ENCODE results near the gene BRD3OS. TPM values are rescaled to one million over a fixed set of nuclear protein-coding genes. Genes with fewer than 3 reads are reported as not detected.

BRD3OS gene
- polyA plus RNA-seq, result 8.4 TPM
- long read RNA-seq, donor 1, full-length matches to known transcripts, result 27 of 27 reads
- long read RNA-seq, donor 1, partial matches to known transcripts, result 0 of 27 reads
- long read RNA-seq, donor 1, other reads (novel, unspliced or antisense), result 0 of 27 reads
- long read RNA-seq, donor 2, full-length matches to known transcripts, result 74 of 95 reads
- long read RNA-seq, donor 2, partial matches to known transcripts, result 21 of 95 reads
- long read RNA-seq, donor 2, other reads (novel, unspliced or antisense), result 0 of 95 reads
- long read RNA-seq, donor 3, result 0 reads
- long read RNA-seq, donor 4, transcript BRD3OS-204 (1 exons, 1,689 nt), result major isoform, 11 of 11 reads
- long read RNA-seq, donor 4, partial matches to known transcripts, result 0 of 11 reads
- long read RNA-seq, donor 4, other reads (novel, unspliced or antisense), result 0 of 11 reads
- long read RNA-seq, donor 5, full-length matches to known transcripts, result 49 of 54 reads
- long read RNA-seq, donor 5, partial matches to known transcripts, result 5 of 54 reads
- long read RNA-seq, donor 5, other reads (novel, unspliced or antisense), result 0 of 54 reads
- long read RNA-seq, donor 6, full-length matches to known transcripts, result 114 of 144 reads
- long read RNA-seq, donor 6, partial matches to known transcripts, result 30 of 144 reads
- long read RNA-seq, donor 6, other reads (novel, unspliced or antisense), result 0 of 144 reads
- long read RNA-seq, donor 7, full-length matches to known transcripts, result 41 of 46 reads
- long read RNA-seq, donor 7, partial matches to known transcripts, result 5 of 46 reads
- long read RNA-seq, donor 7, other reads (novel, unspliced or antisense), result 0 of 46 reads
- long read RNA-seq, donor 8, full-length matches to known transcripts, result 63 of 86 reads
- long read RNA-seq, donor 8, partial matches to known transcripts, result 23 of 86 reads
- long read RNA-seq, donor 8, other reads (novel, unspliced or antisense), result 0 of 86 reads
- long read RNA-seq, donor 9, transcript BRD3OS-204 (1 exons, 1,689 nt), result major isoform, 34 of 34 reads
- long read RNA-seq, donor 9, partial matches to known transcripts, result 0 of 34 reads
- long read RNA-seq, donor 9, other reads (novel, unspliced or antisense), result 0 of 34 reads
- long read RNA-seq, donor 10, full-length matches to known transcripts, result 70 of 70 reads
- long read RNA-seq, donor 10, partial matches to known transcripts, result 0 of 70 reads
- long read RNA-seq, donor 10, other reads (novel, unspliced or antisense), result 0 of 70 reads
- long read RNA-seq, donor 11, full-length matches to known transcripts, result 49 of 59 reads
- long read RNA-seq, donor 11, partial matches to known transcripts, result 10 of 59 reads
- long read RNA-seq, donor 11, other reads (novel, unspliced or antisense), result 0 of 59 reads

GRCh38 chr9:134024828-134025605, at the start of gene BRD3OS:
BRD3OS (plus strand) TSS chr9:134025481; CDS start chr9:134026748, 1,267 bp downstream.
- Histone ChIP-seq H3K27me3 (ENCODE audit: control insufficient read depth, insufficient read depth, low read length) (no peaks in the 10 kb centered on the region), H3K4me3 (ENCODE audit: low read length) (peak within 1 kb of the TSS; percentile 74), H3K27ac (ENCODE audit: low read length) (no peak within 1 kb of the TSS), H3K4me1 (ENCODE audit: control insufficient read depth, insufficient read depth, low read length) (no peaks in the 10 kb centered on the region), H3K9me3 (ENCODE audit: control insufficient read depth, low read depth, low read length) (peaks cover 5% of the 10 kb centered on the region), H3K36me3 (ENCODE audit: control insufficient read depth, insufficient read depth, low read length) (peaks cover 19% of the 10 kb centered on the region)
- peak; percentile 98 to 99 for DNase-seq
- WGBS (ENCODE audit: insufficient coverage, low lambda C conversion rate), result 6% methylated on average over 5 of the region's 43 CpGs

DNA sequence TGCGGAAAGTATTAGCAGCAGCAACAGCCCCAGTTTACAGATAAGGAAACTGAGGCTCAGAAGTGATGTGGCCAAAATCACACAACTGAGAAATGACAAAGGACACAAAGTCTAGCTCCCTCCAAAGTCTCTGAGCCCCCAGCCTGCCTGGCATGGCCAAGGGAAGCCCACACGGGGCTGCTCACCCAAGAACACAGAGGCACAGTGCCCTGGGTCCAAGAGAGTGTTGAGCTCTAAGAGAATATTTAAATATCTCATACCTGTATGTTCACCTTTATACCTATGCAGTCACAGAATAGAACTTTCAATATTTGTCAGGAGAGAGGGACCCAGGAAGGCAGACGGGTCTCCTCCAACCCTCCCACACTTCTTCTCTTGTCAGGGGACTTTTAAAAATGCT, 49.8 kb upstream of the BRD3OS start:
- Histone ChIP-seq H3K27ac (ENCODE audit: low read length) (no peak overlapping the region), H3K4me3 (ENCODE audit: low read length) (no peak overlapping the region), H3K4me1 (ENCODE audit: control insufficient read depth, insufficient read depth, low read length) (peaks cover 76% of the 10 kb centered on the region), H3K9me3 (ENCODE audit: control insufficient read depth, low read depth, low read length) (no peaks in the 10 kb centered on the region), H3K27me3 (ENCODE audit: control insufficient read depth, insufficient read depth, low read length) (no peaks in the 10 kb centered on the region), H3K36me3 (ENCODE audit: control insufficient read depth, insufficient read depth, low read length) (peaks cover 3% of the 10 kb centered on the region)
- no peak for DNase-seq
- no CpG with 5 or more reads among the region's 3 CpGs for WGBS (ENCODE audit: insufficient coverage, low lambda C conversion rate)

GRCh38 chr9:133976191-133976861, 49.0 kb upstream of the BRD3OS start:
- peaks cover 75% of the 10 kb centered on the region for H3K4me1 ChIP-seq (ENCODE audit: control insufficient read depth, insufficient read depth, low read length)
- no peaks in the 10 kb centered on the region for H3K27me3 ChIP-seq (ENCODE audit: control insufficient read depth, insufficient read depth, low read length)
- H3K36me3 ChIP-seq (ENCODE audit: control insufficient read depth, insufficient read depth, low read length), result peaks cover 3% of the 10 kb centered on the region
- H3K27ac ChIP-seq (ENCODE audit: low read length), result no peak overlapping the region
- 100% methylated on average over 1 of the region's 17 CpGs for WGBS (ENCODE audit: insufficient coverage, low lambda C conversion rate)
- H3K9me3 ChIP-seq (ENCODE audit: control insufficient read depth, low read depth, low read length), result no peaks in the 10 kb centered on the region
- no peak overlapping the region for H3K4me3 ChIP-seq (ENCODE audit: low read length)
- DNase-seq, result no peak

DNA sequence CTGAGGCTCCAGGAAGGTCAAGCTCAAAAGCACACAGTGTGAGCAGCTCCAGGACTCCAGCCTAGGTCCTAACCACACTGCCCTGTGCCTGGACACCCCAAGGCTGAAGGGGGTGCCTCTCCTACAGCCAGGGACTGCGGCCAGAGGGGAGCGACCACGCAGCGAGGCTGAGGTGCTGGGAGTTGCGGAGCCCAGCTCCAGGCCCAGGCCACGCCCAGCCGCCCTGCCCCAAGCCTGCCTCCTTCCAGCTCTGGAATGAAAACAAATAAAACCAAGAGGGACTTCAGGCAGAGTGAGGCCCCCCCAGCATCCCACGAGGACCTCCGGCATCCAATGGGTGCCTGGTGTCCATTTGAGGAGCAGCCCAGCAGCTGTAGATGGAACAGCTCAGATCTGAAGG, 48.4 kb upstream of the BRD3OS start:
- H3K9me3 ChIP-seq (ENCODE audit: control insufficient read depth, low read depth, low read length), result no peaks in the 10 kb centered on the region
- peaks cover 75% of the 10 kb centered on the region for H3K4me1 ChIP-seq (ENCODE audit: control insufficient read depth, insufficient read depth, low read length)
- H3K4me3 ChIP-seq (ENCODE audit: low read length), result no peak overlapping the region
- no peaks in the 10 kb centered on the region for H3K27me3 ChIP-seq (ENCODE audit: control insufficient read depth, insufficient read depth, low read length)
- WGBS (ENCODE audit: insufficient coverage, low lambda C conversion rate), result no CpG with 5 or more reads among the region's 9 CpGs
- H3K36me3 ChIP-seq (ENCODE audit: control insufficient read depth, insufficient read depth, low read length), result peaks cover 3% of the 10 kb centered on the region
- H3K27ac ChIP-seq (ENCODE audit: low read length), result no peak overlapping the region
- no peak for DNase-seq

DNA sequence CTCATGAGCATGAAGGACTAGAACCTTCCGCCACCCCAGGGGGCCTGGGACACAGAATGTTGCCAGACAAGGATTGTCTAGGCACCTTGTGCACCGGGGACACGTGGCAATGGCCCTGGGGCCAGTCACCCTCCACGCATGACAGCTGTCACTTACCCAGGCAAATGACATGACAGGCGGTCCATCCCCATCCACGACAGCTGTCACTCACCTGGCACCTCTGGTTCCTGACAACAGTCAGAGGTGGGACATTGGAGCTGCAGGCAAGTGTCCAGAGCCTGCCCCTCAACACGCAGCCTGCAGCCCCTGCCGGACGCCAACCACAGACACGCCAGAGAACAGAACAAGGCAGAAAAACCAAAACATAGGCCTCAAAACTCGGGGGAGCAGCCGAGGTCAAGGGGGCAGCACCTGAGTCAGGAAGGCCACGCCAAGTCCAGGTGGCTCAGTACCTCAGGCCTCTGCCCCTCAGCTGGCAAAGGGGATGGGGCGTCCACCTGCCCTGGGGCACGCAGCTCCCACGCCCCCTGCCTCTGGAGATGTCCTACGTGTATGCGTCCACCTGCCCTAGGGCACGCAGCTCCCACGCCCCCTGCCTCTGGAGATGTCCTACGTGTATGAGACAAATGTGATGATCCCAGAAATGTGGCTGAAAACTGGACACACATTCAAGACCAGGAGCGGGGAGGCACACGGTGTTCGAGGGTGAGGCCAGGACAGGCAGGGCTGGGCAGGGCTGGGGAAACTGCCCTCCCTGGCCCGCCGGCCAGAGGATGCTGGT, 47.7 kb upstream of the BRD3OS start:
- Histone ChIP-seq H3K4me1 (ENCODE audit: control insufficient read depth, insufficient read depth, low read length) (peaks cover 77% of the 10 kb centered on the region), H3K4me3 (ENCODE audit: low read length) (no peak overlapping the region), H3K27me3 (ENCODE audit: control insufficient read depth, insufficient read depth, low read length) (no peaks in the 10 kb centered on the region), H3K36me3 (ENCODE audit: control insufficient read depth, insufficient read depth, low read length) (peaks cover 3% of the 10 kb centered on the region), H3K9me3 (ENCODE audit: control insufficient read depth, low read depth, low read length) (no peaks in the 10 kb centered on the region), H3K27ac (ENCODE audit: low read length) (no peak overlapping the region)
- no CpG with 5 or more reads among the region's 26 CpGs for WGBS (ENCODE audit: insufficient coverage, low lambda C conversion rate)
- no peak for DNase-seq

DNA sequence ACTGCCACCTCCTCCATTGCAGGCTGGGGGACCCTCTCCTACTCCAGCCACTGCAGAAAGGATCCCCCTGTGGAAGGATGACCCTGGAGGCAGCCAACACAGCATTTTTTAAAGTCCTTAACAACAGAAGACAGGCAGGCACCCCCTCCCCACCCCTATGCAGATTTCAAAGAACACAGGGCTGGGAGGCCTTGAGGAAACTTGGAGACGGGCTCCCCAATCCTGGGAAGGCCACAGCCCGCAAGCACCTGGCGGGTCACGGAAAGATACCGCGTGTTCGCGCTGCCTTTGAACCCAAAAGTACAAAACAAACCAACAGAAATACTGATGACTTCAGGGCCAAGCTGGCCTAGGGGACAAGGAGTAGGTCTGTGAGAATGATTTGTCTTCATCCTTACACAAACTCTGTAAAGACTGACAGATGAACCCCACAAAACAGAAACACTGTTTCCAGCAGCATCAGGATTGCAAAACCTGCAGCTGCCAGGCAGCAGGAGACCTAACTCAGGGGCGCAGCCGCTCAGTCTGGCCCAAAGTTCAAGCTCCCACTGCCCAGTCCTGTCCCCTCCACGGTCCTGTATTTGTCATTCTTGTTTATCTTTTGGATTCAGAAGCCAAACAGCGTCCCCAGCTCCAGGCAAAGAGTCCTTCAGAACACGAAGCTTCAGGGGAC, 46.9 kb upstream of the BRD3OS start:
- H3K27ac ChIP-seq (ENCODE audit: low read length), result no peak overlapping the region
- WGBS (ENCODE audit: insufficient coverage, low lambda C conversion rate), result no CpG with 5 or more reads among the region's 13 CpGs
- peaks cover 3% of the 10 kb centered on the region for H3K36me3 ChIP-seq (ENCODE audit: control insufficient read depth, insufficient read depth, low read length)
- no peak overlapping the region for H3K4me3 ChIP-seq (ENCODE audit: low read length)
- no peaks in the 10 kb centered on the region for H3K27me3 ChIP-seq (ENCODE audit: control insufficient read depth, insufficient read depth, low read length)
- DNase-seq, result no peak
- no peaks in the 10 kb centered on the region for H3K9me3 ChIP-seq (ENCODE audit: control insufficient read depth, low read depth, low read length)
- peaks cover 75% of the 10 kb centered on the region for H3K4me1 ChIP-seq (ENCODE audit: control insufficient read depth, insufficient read depth, low read length)

DNA sequence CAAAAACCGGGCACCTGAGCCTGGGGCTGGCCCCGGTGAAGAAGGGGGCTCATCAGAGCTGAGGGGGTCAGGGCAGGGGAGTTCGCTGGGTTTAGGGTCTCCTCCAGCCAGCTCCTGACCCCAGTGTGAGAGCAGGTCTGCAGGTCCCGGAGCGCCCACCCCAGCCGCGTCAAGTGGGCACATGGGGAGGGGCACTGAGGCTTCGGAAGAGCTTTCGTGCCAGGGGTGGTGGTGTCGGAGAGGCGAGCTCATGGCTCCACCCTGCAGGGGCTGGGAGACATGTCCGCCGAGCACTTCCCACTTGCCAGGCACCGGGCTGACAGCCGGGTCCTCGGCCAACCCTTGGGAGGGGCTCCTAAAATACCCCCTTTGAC, 46.4 kb upstream of the BRD3OS start:
- no peak for DNase-seq
- Histone ChIP-seq H3K27me3 (ENCODE audit: control insufficient read depth, insufficient read depth, low read length) (no peaks in the 10 kb centered on the region), H3K4me3 (ENCODE audit: low read length) (no peak overlapping the region), H3K9me3 (ENCODE audit: control insufficient read depth, low read depth, low read length) (no peaks in the 10 kb centered on the region), H3K36me3 (ENCODE audit: control insufficient read depth, insufficient read depth, low read length) (peaks cover 3% of the 10 kb centered on the region), H3K27ac (ENCODE audit: low read length) (peak overlapping the region; percentile 38), H3K4me1 (ENCODE audit: control insufficient read depth, insufficient read depth, low read length) (peaks cover 72% of the 10 kb centered on the region)
- WGBS (ENCODE audit: insufficient coverage, low lambda C conversion rate), result no CpG with 5 or more reads among the region's 16 CpGs

DNA sequence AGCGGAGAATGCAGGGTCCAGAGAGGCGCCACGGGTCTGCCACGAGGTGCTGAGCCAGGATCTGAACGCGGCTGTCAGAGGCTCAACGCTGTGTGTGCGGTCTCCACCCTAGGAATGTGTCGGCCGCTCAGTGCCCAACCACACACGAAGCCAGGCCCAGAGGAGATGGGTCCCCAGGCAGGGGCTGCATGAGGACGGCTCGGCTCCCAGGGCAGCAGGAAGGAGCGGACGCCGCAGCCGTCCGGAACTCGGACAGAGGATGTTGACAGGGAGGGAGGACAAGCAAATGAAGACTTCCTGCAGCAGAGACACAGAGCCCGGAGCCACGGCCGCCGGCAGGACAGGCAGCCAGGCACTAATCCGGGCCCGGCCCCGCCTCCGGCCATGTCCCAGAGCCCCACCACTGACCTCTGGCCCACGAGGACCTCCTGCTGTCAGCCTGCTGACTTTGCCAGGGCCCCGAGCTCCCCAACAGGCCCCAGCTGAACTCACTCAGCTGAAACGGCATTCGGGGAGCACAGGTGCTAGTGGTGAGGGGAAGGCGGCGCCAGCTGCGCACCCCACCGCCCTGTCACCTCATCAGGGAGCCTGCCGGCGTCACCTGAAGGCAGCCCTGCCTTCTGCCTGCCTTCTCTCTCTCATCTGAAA, 45.9 kb upstream of the BRD3OS start:
- DNase-seq, result peak in 1 of 2 donors; percentile 41
- Histone ChIP-seq H3K9me3 (ENCODE audit: control insufficient read depth, low read depth, low read length) (no peaks in the 10 kb centered on the region), H3K27me3 (ENCODE audit: control insufficient read depth, insufficient read depth, low read length) (no peaks in the 10 kb centered on the region), H3K36me3 (ENCODE audit: control insufficient read depth, insufficient read depth, low read length) (peaks cover 3% of the 10 kb centered on the region), H3K27ac (ENCODE audit: low read length) (peak overlapping the region; percentile 38), H3K4me1 (ENCODE audit: control insufficient read depth, insufficient read depth, low read length) (peaks cover 67% of the 10 kb centered on the region), H3K4me3 (ENCODE audit: low read length) (no peak overlapping the region)
- WGBS (ENCODE audit: insufficient coverage, low lambda C conversion rate), result no CpG with 5 or more reads among the region's 37 CpGs
